ENCODE measurements around the gene SRP72. TPM values are rescaled to one million over a fixed set of nuclear protein-coding genes. Genes with fewer than 3 reads are reported as not detected.

Gene SRP72
- total and polyA plus RNA-seq, 2 donors (not counting 3 experiments of a cell fraction or from before 2014, with no cell fraction given) = 65.7 to 132 TPM

GRCh38 chr4:56463711-56464110 lies 3.7 kb upstream of the SRP72 start:
- dilution Hi-C loops (cut with MboI; ENCODE audit: extremely low pct_ligation_motif_present, low sequenced_read_pairs) (no loop called here), intact Hi-C loops (cut with micrococcal nuclease) (no loop called here)
- Histone ChIP-seq H3K27ac (ENCODE audit: insufficient read depth, low read depth, low read length) (no peak overlapping the region), H3K4me2 (ENCODE audit: insufficient read depth, low read length) (no peak overlapping the region), H3K4me3 (replicated peaks in 1 of 3; ENCODE audit: insufficient read depth in 1 of 3, low read depth in 1 of 3, low read length in 3 of 3) (no peak overlapping the region), H3K79me2 (ENCODE audit: control insufficient read depth, insufficient read depth, low read length) (peaks cover 46% of the 10 kb centered on the region), H3K4me1 (ENCODE audit: control insufficient read depth, extremely low read depth, insufficient read depth, low read length) (peaks cover 16% of the 10 kb centered on the region), H3K9me3 (replicated peaks; ENCODE audit: control insufficient read depth, insufficient read depth, low read length) (no peaks in the 10 kb centered on the region), H3K9me1 (replicated peaks; ENCODE audit: control insufficient read depth, extremely low read depth, insufficient read depth, low read length) (no peaks in the 10 kb centered on the region), H4K20me1 (replicated peaks; ENCODE audit: control insufficient read depth, extremely low read depth, insufficient read depth, low read length) (no peaks in the 10 kb centered on the region), H3K9ac (replicated peaks; ENCODE audit: extremely low read depth, insufficient read depth, low read length) (no peak overlapping the region), H2AFZ (ENCODE audit: low read depth, low read length) (no peak overlapping the region), H3K27me3 (ENCODE audit: control insufficient read depth in 2 of 2, insufficient read depth in 2 of 2, low read length in 2 of 2) (no peaks in the 10 kb centered on the region), H3K36me3 (ENCODE audit: control insufficient read depth in 2 of 2, extremely low read depth in 1 of 2, insufficient read depth in 2 of 2, low read length in 2 of 2) (peaks cover 4 to 16% of the 10 kb centered on the region in 2 experiments)
- TF ChIP-seq MYC (IDR thresholded peaks at IDR 0.05; ENCODE audit: low read depth, low read length) (no peak), MAX (IDR thresholded peaks at IDR 0.05; ENCODE audit: insufficient read depth, insufficient read length) (no peak), POLR2A (IDR thresholded peaks at IDR 0.05; ENCODE audit: low read depth, low read length) (peak; percentile 9), POLR2AphosphoS5 (IDR thresholded peaks at IDR 0.05; ENCODE audit: insufficient read depth, low read depth, low read length) (peak; percentile 38)
- ChIA-PET CTCF (interaction anchor here (0.5 to 2.0 kb wide), 2 partner anchors 38 to 371 kb away, joined by 3 to 5 read pairs; no protein-coding TSS in a partner anchor), POLR2A (no interaction called here)
- FAIRE-seq = no peak
- DNase-seq (ENCODE audit: low read depth, low spot score) = no peak
- no TSS peak for BruUV-seq (replicated peaks)

- TF ChIP-seq MAX (IDR thresholded peaks at IDR 0.05; ENCODE audit: insufficient read depth, insufficient read length) (no peak), FOS (IDR thresholded peaks at IDR 0.05; ENCODE audit: borderline replicate concordance, insufficient read depth, low read length) (no peak), POLR2AphosphoS5 (IDR thresholded peaks at IDR 0.05; ENCODE audit: insufficient read depth, low read depth, low read length) (no peak), JUN (IDR thresholded peaks at IDR 0.05; ENCODE audit: borderline replicate concordance, insufficient read depth, insufficient read length, low read depth) (no peak), CTCF (IDR thresholded peaks at IDR 0.05; ENCODE audit: extremely low read depth in 1 of 2, insufficient read depth in 1 of 2, low read depth in 1 of 2, low read length in 2 of 2) (no peak), GATA2 (IDR thresholded peaks at IDR 0.05; ENCODE audit: insufficient read depth, insufficient read length, low read depth, low read length) (no peak), POLR2A (IDR thresholded peaks at IDR 0.05; ENCODE audit: low read depth, low read length) (no peak), MYC (IDR thresholded peaks at IDR 0.05; ENCODE audit: low read depth, low read length) (no peak), EZH2 (IDR thresholded peaks at IDR 0.05; ENCODE audit: borderline replicate concordance, low read depth, low read length, severe bottlenecking) (no peak)
- peaks cover 55% of the 10 kb centered on the region for H3K79me2 ChIP-seq (ENCODE audit: control insufficient read depth, insufficient read depth, low read length)
- dilution Hi-C loops (cut with MboI; ENCODE audit: extremely low pct_ligation_motif_present, low sequenced_read_pairs) (no loop called here), intact Hi-C loops (cut with micrococcal nuclease) (no loop called here)
- H3K27ac ChIP-seq (ENCODE audit: insufficient read depth, low read depth, low read length) = no peak overlapping the region
- H3K9me1 ChIP-seq (replicated peaks; ENCODE audit: control insufficient read depth, extremely low read depth, insufficient read depth, low read length) = no peaks in the 10 kb centered on the region
- H2AFZ ChIP-seq (ENCODE audit: low read depth, low read length) = no peak overlapping the region
- ChIA-PET POLR2A (no interaction called here), CTCF (interaction anchor here (2.0 kb wide), 1 partner anchor 39 kb away, joined by 5 read pairs; no protein-coding TSS in a partner anchor)
- peaks cover 25% of the 10 kb centered on the region for H3K4me1 ChIP-seq (ENCODE audit: control insufficient read depth, extremely low read depth, insufficient read depth, low read length)
- FAIRE-seq = no peak
- no peak overlapping the region for H3K9ac ChIP-seq (replicated peaks; ENCODE audit: extremely low read depth, insufficient read depth, low read length)
- no peaks in the 10 kb centered on the region for H3K27me3 ChIP-seq (ENCODE audit: control insufficient read depth in 2 of 2, insufficient read depth in 2 of 2, low read length in 2 of 2)
- no peak for DNase-seq (ENCODE audit: low read depth, low spot score)
- BruUV-seq (replicated peaks) = no TSS peak
- no peak overlapping the region for H3K4me3 ChIP-seq (replicated peaks in 1 of 3; ENCODE audit: insufficient read depth in 1 of 3, low read depth in 1 of 3, low read length in 3 of 3)
- H3K9me3 ChIP-seq (replicated peaks; ENCODE audit: control insufficient read depth, insufficient read depth, low read length) = no peaks in the 10 kb centered on the region
- H3K36me3 ChIP-seq (ENCODE audit: control insufficient read depth in 2 of 2, extremely low read depth in 1 of 2, insufficient read depth in 2 of 2, low read length in 2 of 2) = peaks cover 4 to 16% of the 10 kb centered on the region in 2 experiments
- no peak overlapping the region for H3K4me2 ChIP-seq (ENCODE audit: insufficient read depth, low read length)
- H4K20me1 ChIP-seq (replicated peaks; ENCODE audit: control insufficient read depth, extremely low read depth, insufficient read depth, low read length) = no peaks in the 10 kb centered on the region
Observed at GRCh38 chr4:56464581-56464980, 2.8 kb upstream of the SRP72 start.

Data from endothelial cell of umbilical vein (primary cell).